Naive B cell (primary cell): ENCODE data around the gene OPHN1. TPM values are rescaled to one million over a fixed set of nuclear protein-coding genes. Genes with fewer than 3 reads are reported as not detected.
"Not testable (repeated sequence)": the region's sequence is repeated elsewhere in the genome, so short reads cannot be mapped to it uniquely, and the experiment has no call there.

Experiments
- ATAC-seq, 2 donors: fragments of 150-1000 bp; cut with Tn5 transposase; 2 replicates each; pipeline ENCODE4 v1.10.0; 2021; ENCODE audit warnings: low read depth in 2 of 2, mild to moderate bottlenecking in 2 of 2, moderate library complexity in 2 of 2
- DNase-seq: peaks from one replicate; pipeline ENCODE4 v3.0.0; 2022
- H3K27ac Mint-ChIP-seq, 6 donors: one replicate each; pipeline ENCODE4 v1.8.0; 2020 to 2022; ENCODE audit warnings: mild to moderate bottlenecking in 6 of 6, mixed read lengths in 6 of 6, moderate library complexity in 5 of 6, inconsistent platforms in 2 of 6
- H3K27me3 Mint-ChIP-seq, 3 donors: one replicate each; pipeline ENCODE4 v1.8.0; 2021 to 2022; ENCODE audit warnings: mixed read lengths in 3 of 3, mild to moderate bottlenecking in 1 of 3
- H3K36me3 Mint-ChIP-seq, 2 donors: one replicate each; pipeline ENCODE4 v1.8.0; 2020 to 2022; ENCODE audit warnings: mixed read lengths in 2 of 2, inconsistent platforms in 1 of 2, mild to moderate bottlenecking in 1 of 2
- H3K4me1 Mint-ChIP-seq, 3 donors: one replicate each; pipeline ENCODE4 v1.8.0; 2020 to 2022; ENCODE audit warnings: mixed read lengths in 3 of 3, inconsistent platforms in 1 of 3, mild to moderate bottlenecking in 1 of 3, moderate library complexity in 1 of 3
- H3K4me3 Mint-ChIP-seq, 8 donors: one replicate each; pipeline ENCODE4 v1.8.0; 2020 to 2022; ENCODE audit warnings: mild to moderate bottlenecking in 8 of 8, mixed read lengths in 8 of 8, moderate library complexity in 8 of 8, inconsistent platforms in 2 of 8
- H3K9me3 Mint-ChIP-seq, 7 donors: one replicate each; pipeline ENCODE4 v1.8.0; 2020 to 2022; ENCODE audit warnings: mixed read lengths in 7 of 7, mild to moderate bottlenecking in 5 of 7, inconsistent platforms in 2 of 7, moderate library complexity in 1 of 7
- polyA plus RNA-seq, 6 donors: library from polyadenylated mRNA; unstranded; fragments of 300-500 nt; fragmentation: Illumina TruSeq; gene quantifications; one replicate each; pipeline ENCODE4 v1.2.3, GENCODE V29; 2021; ENCODE audit warnings: low read depth in 6 of 6

The OPHN1 gene
- polyA plus RNA-seq, 6 donors from 2014 or later = 0.51 TPM; not detected in 5

DNA sequence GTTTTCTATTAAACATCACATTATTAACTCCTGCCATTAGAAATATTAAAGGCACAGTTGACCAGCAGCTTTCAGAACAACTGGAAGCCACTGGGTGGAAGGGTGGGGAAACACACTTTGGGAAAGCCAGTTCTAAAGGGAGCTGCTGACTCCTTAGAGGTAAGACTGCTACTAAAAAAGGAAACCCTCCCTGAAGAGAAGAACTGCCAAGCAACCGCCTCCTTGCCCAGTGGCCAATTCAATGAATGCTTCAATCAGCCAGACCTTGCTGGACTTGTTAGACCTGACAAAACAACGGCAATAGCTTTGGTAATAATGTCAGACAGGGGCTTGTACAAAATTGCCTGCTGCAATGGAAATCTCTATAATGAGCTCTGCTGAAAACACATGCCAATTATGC lies 15.6 kb downstream of the OPHN1 start:
- Mint-ChIP-seq H3K27me3 (peaks cover 0 to 10% (median 0%) of the 10 kb centered on the region in 3 donors), H3K9me3 (peaks cover 0 to 4% (median 0%) of the 10 kb centered on the region in 7 donors), H3K4me3 (no peak overlapping the region), H3K36me3 (no peaks in the 10 kb centered on the region), H3K27ac (no peak overlapping the region), H3K4me1 (no peaks in the 10 kb centered on the region)
- no peak for ATAC-seq
- DNase-seq = no peak

DNA sequence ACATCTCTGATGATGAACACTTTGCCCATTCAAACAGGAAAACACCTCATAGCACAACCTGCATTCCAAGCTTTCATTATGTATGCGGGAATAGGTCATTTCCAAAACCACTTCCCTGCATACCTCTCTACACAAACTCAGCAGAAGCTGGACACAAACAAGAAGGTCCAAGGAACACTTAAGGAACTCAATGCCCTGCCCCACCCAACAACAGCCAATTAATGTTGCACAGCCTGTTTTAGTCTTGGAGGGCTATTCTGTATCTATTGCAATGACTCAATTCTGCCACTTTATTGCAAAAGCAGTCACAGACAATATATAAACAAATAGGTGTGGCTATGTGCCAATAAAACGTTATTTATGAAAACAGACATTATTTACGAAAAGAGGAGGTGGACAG lies 16.7 kb downstream of the OPHN1 start:
- no peak overlapping the region for H3K4me3 Mint-ChIP-seq
- no peak for ATAC-seq
- no peaks in the 10 kb centered on the region for H3K36me3 Mint-ChIP-seq
- no peaks in the 10 kb centered on the region for H3K4me1 Mint-ChIP-seq
- peaks cover 0 to 10% (median 0%) of the 10 kb centered on the region in 3 donors for H3K27me3 Mint-ChIP-seq
- no peak for DNase-seq
- H3K27ac Mint-ChIP-seq = no peak overlapping the region
- peaks cover 0 to 4% (median 0%) of the 10 kb centered on the region in 7 donors for H3K9me3 Mint-ChIP-seq

DNA sequence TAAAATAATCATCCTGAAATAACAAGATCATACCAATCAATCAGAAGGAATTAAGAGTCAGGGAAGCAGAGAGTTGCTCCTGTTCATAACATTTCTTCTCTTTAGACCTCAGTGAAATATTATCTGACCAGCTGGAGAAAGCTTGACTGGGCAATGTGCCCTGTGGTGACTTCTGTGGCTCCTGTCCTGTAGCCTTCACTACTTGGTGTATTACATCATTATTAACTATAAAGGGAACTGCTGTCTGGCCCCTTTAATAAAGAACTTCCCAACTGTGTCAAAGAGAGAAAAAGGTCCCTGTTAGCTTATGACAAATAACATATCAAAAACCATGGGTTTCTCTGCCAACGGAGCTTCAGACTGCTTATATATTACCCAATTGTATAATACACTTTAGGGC lies 18.0 kb downstream of the OPHN1 start:
- Mint-ChIP-seq H3K9me3 (peaks cover 0 to 4% (median 0%) of the 10 kb centered on the region in 7 donors), H3K27me3 (peaks cover 0 to 10% (median 0%) of the 10 kb centered on the region in 3 donors), H3K27ac (no peak overlapping the region), H3K4me3 (no peak overlapping the region), H3K4me1 (no peaks in the 10 kb centered on the region), H3K36me3 (no peaks in the 10 kb centered on the region)
- ATAC-seq (no peak), DNase-seq (no peak)

DNA sequence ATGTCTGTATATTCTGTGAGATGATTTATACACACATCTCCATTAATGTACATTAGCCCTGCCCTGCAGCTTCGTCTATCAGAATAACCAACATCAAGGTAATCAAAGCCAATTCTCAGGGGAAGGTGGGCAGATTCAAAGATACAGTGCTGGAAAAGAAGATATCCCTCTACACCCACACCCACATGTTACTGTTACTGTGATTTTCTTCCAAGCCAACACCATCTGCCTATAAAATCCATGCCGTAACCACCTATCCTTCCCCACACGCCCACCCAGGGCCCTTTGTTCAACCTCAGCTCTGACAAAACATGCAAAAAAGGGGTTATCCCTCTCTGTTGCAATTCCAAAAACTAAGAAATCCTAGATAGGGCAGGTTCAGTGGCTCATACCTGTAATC lies 20.0 kb downstream of the OPHN1 start:
- ATAC-seq (no peak), DNase-seq (no peak)
- H3K27ac Mint-ChIP-seq = peak overlapping the region in 1 of 6 donors; percentile 8
- H3K4me3 Mint-ChIP-seq = no peak overlapping the region
- H3K4me1 Mint-ChIP-seq = no peaks in the 10 kb centered on the region
- no peaks in the 10 kb centered on the region for H3K27me3 Mint-ChIP-seq
- peaks cover 0 to 1% (median 0%) of the 10 kb centered on the region in 7 donors for H3K9me3 Mint-ChIP-seq
- H3K36me3 Mint-ChIP-seq = no peaks in the 10 kb centered on the region

DNA sequence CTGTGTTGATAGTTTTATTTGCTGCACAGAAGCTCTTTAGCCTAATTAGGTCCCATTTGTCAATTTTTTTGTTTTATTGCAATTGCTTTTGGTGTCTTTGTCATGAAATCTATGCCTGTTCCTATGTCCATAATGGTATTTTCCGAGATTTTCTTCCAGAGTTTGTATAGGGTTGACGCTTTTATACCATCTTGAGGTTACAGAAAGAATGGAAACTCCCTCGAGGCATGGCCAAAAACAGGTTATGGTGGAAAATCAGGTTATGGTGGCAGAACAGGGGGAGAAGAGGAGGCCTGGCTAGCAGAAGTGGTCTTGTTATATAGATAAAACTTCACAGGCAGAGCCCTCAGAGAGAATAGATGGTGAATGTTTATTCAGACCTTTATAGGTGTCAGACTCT lies 21.6 kb downstream of the OPHN1 start:
- Mint-ChIP-seq H3K27ac (no peak overlapping the region), H3K4me3 (no peak overlapping the region)
- ATAC-seq = no peak

DNA sequence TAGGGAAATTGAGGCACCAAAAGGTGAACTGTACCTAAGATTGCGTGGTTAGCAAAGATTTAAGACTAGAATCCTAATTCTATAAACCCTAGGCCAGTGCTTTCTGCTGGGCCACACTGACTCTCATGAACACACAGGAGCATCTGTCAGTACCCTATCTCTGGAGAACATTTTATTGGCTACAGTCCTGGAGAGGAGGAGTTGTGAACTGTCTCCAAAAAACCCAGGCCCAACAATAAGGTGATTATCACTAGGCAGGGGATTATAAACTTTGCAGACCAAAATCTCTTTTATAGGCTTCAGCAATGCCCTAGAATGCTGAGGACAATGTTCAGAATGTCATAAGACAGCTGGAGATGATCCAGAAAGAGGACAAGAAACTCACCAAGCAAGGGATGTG lies 24.1 kb downstream of the OPHN1 start:
- no peak overlapping the region for H3K27ac Mint-ChIP-seq
- H3K4me3 Mint-ChIP-seq = no peak overlapping the region
- H3K36me3 Mint-ChIP-seq = no peaks in the 10 kb centered on the region
- DNase-seq = no peak
- no peaks in the 10 kb centered on the region for H3K27me3 Mint-ChIP-seq
- H3K9me3 Mint-ChIP-seq = no peaks in the 10 kb centered on the region
- no peaks in the 10 kb centered on the region for H3K4me1 Mint-ChIP-seq
- no peak for ATAC-seq

More for the DNA sequence above, 21.6 kb downstream of the OPHN1 start:
- H3K9me3 Mint-ChIP-seq = no peaks in the 10 kb centered on the region
- no peaks in the 10 kb centered on the region for H3K27me3 Mint-ChIP-seq
- H3K36me3 Mint-ChIP-seq = no peaks in the 10 kb centered on the region
- no peak for DNase-seq
- H3K4me1 Mint-ChIP-seq = no peaks in the 10 kb centered on the region

DNA sequence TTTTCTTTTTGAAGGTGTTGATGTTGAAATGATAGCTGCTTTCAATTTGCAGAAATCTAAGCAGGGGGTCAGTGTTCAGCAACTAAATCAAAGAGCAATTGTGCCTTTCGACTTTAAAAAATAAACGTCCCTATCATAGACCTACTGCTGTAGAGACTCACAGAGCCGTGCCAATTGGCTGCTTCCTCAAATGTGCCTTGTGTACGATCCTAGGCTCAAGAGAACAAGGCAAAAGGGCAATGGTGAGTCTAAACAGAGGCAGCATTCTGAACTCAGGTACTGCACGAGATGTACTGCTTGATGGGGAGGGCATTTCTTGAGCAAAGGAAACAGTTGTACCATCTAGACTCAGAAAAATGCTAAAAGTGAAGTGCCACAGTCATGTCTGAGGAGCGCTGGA lies 29.8 kb downstream of the OPHN1 start:
- no peak overlapping the region for H3K4me3 Mint-ChIP-seq
- peaks cover 0 to 2% (median 0%) of the 10 kb centered on the region in 7 donors for H3K9me3 Mint-ChIP-seq
- H3K36me3 Mint-ChIP-seq = no peaks in the 10 kb centered on the region
- ATAC-seq (no peak), DNase-seq (no peak)
- no peak overlapping the region for H3K27ac Mint-ChIP-seq
- peaks cover 0 to 8% (median 0%) of the 10 kb centered on the region in 3 donors for H3K27me3 Mint-ChIP-seq
- H3K4me1 Mint-ChIP-seq = no peaks in the 10 kb centered on the region

DNA sequence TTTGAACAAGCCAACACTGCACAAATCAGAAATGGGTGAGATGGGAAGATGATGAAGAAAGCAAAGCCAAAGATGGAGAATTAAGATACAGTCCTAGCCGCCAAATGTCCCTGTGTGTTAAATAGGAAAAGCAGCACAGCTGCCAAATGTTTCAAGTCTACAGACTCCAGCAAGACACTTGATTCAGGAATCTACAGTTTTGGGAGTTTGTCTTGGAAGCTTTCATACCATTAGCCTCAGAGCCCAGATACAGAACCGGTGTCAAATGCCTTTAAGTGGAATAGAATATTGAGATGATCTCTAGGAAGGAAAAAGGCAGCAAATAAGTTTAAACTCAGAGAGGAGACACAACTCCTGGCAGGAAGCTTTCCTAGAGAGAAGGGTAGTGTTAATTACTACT lies 30.3 kb downstream of the OPHN1 start:
- Mint-ChIP-seq H3K27ac (no peak overlapping the region), H3K36me3 (no peaks in the 10 kb centered on the region), H3K4me1 (no peaks in the 10 kb centered on the region), H3K4me3 (no peak overlapping the region), H3K27me3 (peaks cover 0 to 8% (median 0%) of the 10 kb centered on the region in 3 donors), H3K9me3 (peaks cover 0 to 2% (median 0%) of the 10 kb centered on the region in 7 donors)
- DNase-seq = no peak
- ATAC-seq = no peak

DNA sequence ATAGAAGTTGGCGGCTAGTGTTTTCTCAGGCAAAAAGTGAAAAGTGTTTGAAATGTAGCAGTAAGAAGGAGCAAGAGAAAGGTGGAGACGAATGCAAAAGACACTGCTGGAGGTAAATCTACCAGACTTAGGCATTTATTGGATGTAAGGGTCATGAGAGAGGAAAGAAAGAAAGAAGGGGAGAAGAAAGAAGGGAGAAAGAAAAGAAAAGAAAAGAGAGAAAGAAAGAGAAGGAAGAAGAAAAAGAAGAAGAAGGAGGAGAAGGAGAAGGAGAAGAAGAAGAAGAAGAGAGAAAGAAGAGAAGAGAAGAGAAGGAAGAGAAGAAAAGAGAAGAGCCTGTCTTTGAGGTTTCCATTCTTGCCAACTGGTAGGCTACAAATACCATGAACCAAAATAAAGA lies 31.2 kb downstream of the OPHN1 start:
- H3K36me3 Mint-ChIP-seq = no peaks in the 10 kb centered on the region
- no peaks in the 10 kb centered on the region for H3K4me1 Mint-ChIP-seq
- H3K27me3 Mint-ChIP-seq = peaks cover 0 to 8% (median 0%) of the 10 kb centered on the region in 3 donors
- ATAC-seq (no peak), DNase-seq (no peak)
- H3K4me3 Mint-ChIP-seq = no peak overlapping the region
- peaks cover 0 to 2% (median 0%) of the 10 kb centered on the region in 7 donors for H3K9me3 Mint-ChIP-seq
- H3K27ac Mint-ChIP-seq = no peak overlapping the region

DNA sequence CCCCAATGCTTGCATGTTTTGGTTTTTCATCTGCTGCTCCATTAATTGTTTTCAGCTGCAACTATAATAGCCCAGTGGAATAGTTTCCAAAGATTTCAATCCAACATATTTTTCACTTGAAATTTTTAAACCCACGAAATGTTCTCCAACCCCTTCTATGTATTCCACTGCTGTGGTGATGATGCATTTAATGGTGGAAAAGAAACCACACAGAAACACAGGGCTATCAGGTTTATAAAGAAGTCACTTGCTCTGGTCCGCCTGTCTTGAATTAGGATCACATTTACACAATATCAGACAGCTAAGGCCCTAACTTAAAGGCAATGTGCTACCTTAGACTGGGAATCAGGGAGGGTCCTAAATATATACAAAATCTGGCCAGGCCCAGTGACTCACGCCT lies 35.0 kb downstream of the OPHN1 start:
- H3K4me1 Mint-ChIP-seq = no peaks in the 10 kb centered on the region
- H3K27me3 Mint-ChIP-seq = peaks cover 0 to 8% (median 0%) of the 10 kb centered on the region in 3 donors
- H3K4me3 Mint-ChIP-seq = no peak overlapping the region
- no peak overlapping the region for H3K27ac Mint-ChIP-seq
- DNase-seq (no peak), ATAC-seq (no peak)
- H3K9me3 Mint-ChIP-seq = peaks cover 0 to 2% (median 0%) of the 10 kb centered on the region in 7 donors
- no peaks in the 10 kb centered on the region for H3K36me3 Mint-ChIP-seq

DNA sequence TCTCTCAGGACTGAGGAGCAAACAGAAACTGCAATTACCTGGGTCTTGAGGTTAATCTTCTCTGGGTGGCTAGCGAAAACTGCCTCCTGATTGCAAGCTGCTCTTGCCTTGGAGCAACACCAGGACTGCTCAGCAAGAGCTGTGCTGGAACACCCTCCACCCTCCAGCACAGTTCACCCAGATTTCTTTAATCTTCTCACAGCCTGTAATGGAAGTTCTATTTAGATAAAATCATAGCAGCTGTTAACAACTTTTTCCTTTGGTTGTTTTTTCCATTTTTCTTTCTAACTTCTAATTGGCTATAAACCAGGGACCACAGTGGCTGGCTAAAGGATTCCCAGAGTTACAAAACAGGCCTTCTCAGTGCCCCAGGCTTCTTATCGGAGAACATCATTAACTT lies 36.3 kb downstream of the OPHN1 start:
- no peak overlapping the region for H3K27ac Mint-ChIP-seq
- H3K9me3 Mint-ChIP-seq = peaks cover 0 to 2% (median 0%) of the 10 kb centered on the region in 7 donors
- DNase-seq (no peak), ATAC-seq (no peak)
- no peak overlapping the region for H3K4me3 Mint-ChIP-seq
- H3K4me1 Mint-ChIP-seq = no peaks in the 10 kb centered on the region
- no peaks in the 10 kb centered on the region for H3K36me3 Mint-ChIP-seq
- H3K27me3 Mint-ChIP-seq = peaks cover 0 to 8% (median 0%) of the 10 kb centered on the region in 3 donors

DNA sequence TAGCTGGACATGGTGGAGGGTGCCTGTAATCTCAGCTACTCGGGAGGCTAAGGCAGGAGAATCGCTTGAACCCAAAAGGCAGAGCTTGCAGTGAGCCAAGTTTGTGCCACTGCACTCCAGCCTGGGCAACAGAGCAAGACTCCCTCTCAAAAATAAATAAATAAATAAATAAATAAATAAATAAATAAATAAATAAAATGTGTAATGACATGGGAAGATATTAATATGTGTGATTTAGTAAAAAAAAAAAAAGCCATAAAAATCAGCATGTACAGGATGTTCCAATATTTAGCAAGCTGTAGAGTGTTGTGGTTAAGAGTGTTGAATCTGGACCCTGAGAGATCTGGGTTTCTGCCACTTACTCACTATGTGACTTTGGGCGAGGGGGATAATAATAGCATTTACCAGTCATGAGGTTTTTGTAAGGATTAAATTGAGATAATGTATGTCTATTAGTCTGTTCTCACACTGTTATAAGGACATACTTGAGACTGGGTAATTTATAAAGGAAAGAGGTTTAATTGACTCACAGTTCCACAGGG lies 43.8 kb downstream of the OPHN1 start:
- DNase-seq, H3K27me3 Mint-ChIP-seq, ATAC-seq, H3K27ac Mint-ChIP-seq, H3K36me3 Mint-ChIP-seq, H3K4me3 Mint-ChIP-seq, H3K9me3 Mint-ChIP-seq, H3K4me1 Mint-ChIP-seq: not testable (repeated sequence)

DNA sequence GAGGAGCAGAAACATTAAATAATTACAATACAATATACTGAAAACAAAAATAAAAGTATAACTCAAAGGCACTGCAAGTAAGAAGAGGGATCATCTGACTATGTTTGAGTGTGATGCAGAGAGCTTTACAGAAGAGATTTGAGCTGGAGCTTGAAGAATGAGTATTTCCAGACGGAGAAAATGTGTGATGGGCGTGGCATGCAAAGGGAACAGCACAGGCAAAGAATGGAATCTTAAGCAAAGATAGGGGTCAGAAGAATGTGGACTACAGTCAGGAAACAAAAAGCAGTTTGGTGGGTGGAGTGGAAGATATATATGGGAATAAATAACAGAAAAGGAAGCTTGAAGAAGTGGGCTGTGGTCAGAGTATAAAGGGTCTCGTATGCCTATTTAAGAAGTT lies 45.5 kb downstream of the OPHN1 start:
- Mint-ChIP-seq H3K27ac (no peak overlapping the region), H3K4me1 (no peaks in the 10 kb centered on the region), H3K9me3 (peaks cover 0 to 4% (median 0%) of the 10 kb centered on the region in 7 donors), H3K36me3 (no peaks in the 10 kb centered on the region), H3K4me3 (no peak overlapping the region), H3K27me3 (peaks cover 0 to 9% (median 0%) of the 10 kb centered on the region in 3 donors)
- no peak for ATAC-seq
- no peak for DNase-seq

DNA sequence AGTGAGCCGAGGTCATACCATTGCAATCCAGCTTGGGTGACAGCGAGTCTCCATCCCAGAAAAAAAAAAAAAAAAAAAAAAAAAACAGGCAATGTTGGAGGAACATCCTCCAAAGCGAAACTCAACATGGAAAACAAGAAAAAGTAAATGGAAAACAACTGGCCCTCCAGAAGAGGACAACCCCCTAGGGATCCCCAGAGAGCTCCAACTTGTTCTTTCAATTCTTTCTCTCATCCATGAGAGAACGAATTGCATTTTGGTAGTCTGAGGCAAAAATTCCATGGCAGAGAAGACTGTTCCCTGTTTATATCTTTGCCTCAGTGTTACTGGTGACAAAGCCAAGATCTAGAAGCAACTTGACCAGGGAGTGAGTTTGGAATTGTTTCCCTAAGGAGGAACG lies 49.8 kb downstream of the OPHN1 start:
- ATAC-seq (no peak), DNase-seq (no peak)
- Mint-ChIP-seq H3K9me3 (peaks cover 0 to 8% (median 4%) of the 10 kb centered on the region in 7 donors), H3K4me3 (no peak overlapping the region), H3K4me1 (no peaks in the 10 kb centered on the region), H3K27ac (no peak overlapping the region), H3K27me3 (peaks cover 0 to 17% (median 0%) of the 10 kb centered on the region in 3 donors), H3K36me3 (no peaks in the 10 kb centered on the region)

DNA sequence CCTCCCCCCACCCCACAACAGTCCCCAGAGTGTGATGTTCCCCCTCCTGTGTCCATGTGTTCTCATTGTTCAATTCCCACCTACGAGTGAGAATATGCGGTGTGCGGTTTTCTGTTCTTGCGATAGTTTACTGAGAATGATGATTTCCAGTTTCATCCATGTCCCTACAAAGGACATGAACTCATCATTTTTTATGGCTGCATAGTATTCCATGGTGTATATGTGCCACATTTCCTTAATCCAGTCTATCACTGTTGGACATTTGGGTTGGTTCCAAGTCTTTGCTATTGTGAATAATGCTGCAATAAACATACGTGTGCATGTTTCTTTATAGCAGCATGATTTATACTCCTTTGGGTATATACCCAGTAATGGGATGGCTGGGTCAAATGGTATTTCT lies 55.7 kb downstream of the OPHN1 start:
- not testable (repeated sequence) for DNase-seq, H3K4me3 Mint-ChIP-seq, H3K4me1 Mint-ChIP-seq, H3K27me3 Mint-ChIP-seq, ATAC-seq, H3K36me3 Mint-ChIP-seq, H3K27ac Mint-ChIP-seq
- H3K9me3 Mint-ChIP-seq = peaks cover 0 to 11% (median 4%) of the 10 kb centered on the region in 7 donors
